IMR-90 (cell line): ENCODE measurements around the gene CTR9. TPM values are rescaled to one million over a fixed set of nuclear protein-coding genes. Genes with fewer than 3 reads are reported as not detected.

Source experiments
- ATAC-seq: fragments of 200-7000 bp; cut with Tn5 transposase; 2 replicates; pipeline ENCODE4 v1.9.1; 2020; ENCODE audit warnings: low read depth, mild to moderate bottlenecking, moderate library complexity
- BruUV-seq: library from RNA; stranded (reverse); fragments of 400-500 nt; replicated peaks from 2 replicates; lab custom pipeline; 2021; lab: Mats Ljungman, UMichigan
- CTCF ChIA-PET: fragments of 300-600 bp; formaldehyde crosslinking; extraction: SDS; loops from one replicate; lab custom pipeline; 2021; ENCODE audit warnings: antibody characterized with exemption; lab: Yijun Ruan, JAX
- POLR2A ChIA-PET: fragments of 300-600 bp; sonication (Branson Sonifier 250); formaldehyde crosslinking; loops from one replicate; lab custom pipeline; 2022; ENCODE audit warnings: antibody characterized with exemption; ENCODE audit not compliant: unreplicated experiment; lab: Charles Lee
- DNase-seq: peaks from one replicate; pipeline ENCODE4 v3.0.0; 2013
- H2AFZ ChIP-seq: replicated peaks from 2 replicates; pipeline ENCODE3; 2013; ENCODE audit warnings: low read length, mild to moderate bottlenecking; ENCODE audit not compliant: poor library complexity
- H2AK5ac ChIP-seq: 2 replicates; pipeline ENCODE4 v1.6.1; 2013; ENCODE audit warnings: low read depth, low read length, inconsistent platforms
- H2AK9ac ChIP-seq: replicated peaks from 2 replicates; pipeline ENCODE3; 2013; ENCODE audit warnings: mild to moderate bottlenecking, low read depth, low read length, moderate library complexity; ENCODE audit not compliant: poor library complexity
- H2BK120ac ChIP-seq: 2 replicates; pipeline ENCODE4 v1.6.1; 2013; ENCODE audit warnings: low read depth, low read length, inconsistent platforms
- H2BK15ac ChIP-seq: 3 replicates; pipeline ENCODE4 v1.6.1; 2013; ENCODE audit warnings: low read depth, low read length, inconsistent platforms
- H2BK20ac ChIP-seq: 2 replicates; pipeline ENCODE4 v1.6.1; 2013; ENCODE audit warnings: low read depth, mild to moderate bottlenecking, inconsistent platforms, low read length, moderate library complexity
- H2BK5ac ChIP-seq: 2 replicates; pipeline ENCODE4 v1.6.1; 2013; ENCODE audit warnings: mild to moderate bottlenecking, low read depth, low read length, inconsistent platforms; ENCODE audit not compliant: poor library complexity, severe bottlenecking
- H3K14ac ChIP-seq: replicated peaks from 2 replicates; pipeline ENCODE4 v1.6.1; 2013; ENCODE audit warnings: low read depth, low read length, inconsistent platforms
- H3K18ac ChIP-seq: 2 replicates; pipeline ENCODE4 v1.6.1; 2013; ENCODE audit warnings: low read depth, low read length, control low read depth
- H3K23ac ChIP-seq: 2 replicates; pipeline ENCODE4 v1.6.1; 2013; ENCODE audit warnings: low read depth, low read length, inconsistent platforms
- H3K27ac ChIP-seq: 2 replicates; pipeline ENCODE4 v1.5.1; 2013; ENCODE audit warnings: mild to moderate bottlenecking, control low read depth, low read length; ENCODE audit not compliant: insufficient read depth
- H3K27me3 ChIP-seq: 2 replicates; pipeline ENCODE4 v1.6.1; 2013; ENCODE audit warnings: low read length; ENCODE audit not compliant: control insufficient read depth, insufficient read depth
- H3K36me3 ChIP-seq: 2 replicates; pipeline ENCODE4 v1.6.1; 2013; ENCODE audit warnings: low read length, mixed read lengths; ENCODE audit not compliant: control insufficient read depth, insufficient read depth
- H3K4ac ChIP-seq: 2 replicates; pipeline ENCODE4 v1.6.1; 2013; ENCODE audit warnings: low read depth, low read length, inconsistent platforms
- H3K4me1 ChIP-seq: 2 replicates; pipeline ENCODE4 v1.6.1; 2013; ENCODE audit warnings: low read length, mixed read lengths; ENCODE audit not compliant: control insufficient read depth, insufficient read depth
- H3K4me2 ChIP-seq: 2 replicates; pipeline ENCODE4 v1.6.1; 2013; ENCODE audit warnings: low read depth, mild to moderate bottlenecking, control low read depth, low read length, moderate library complexity
- H3K4me3 ChIP-seq: 2 replicates; pipeline ENCODE4 v1.5.1; 2013; ENCODE audit warnings: low read depth, mild to moderate bottlenecking, control low read depth, low read length, moderate library complexity; ENCODE audit not compliant: insufficient read depth
- H3K56ac ChIP-seq: 2 replicates; pipeline ENCODE4 v1.6.1; 2013; ENCODE audit warnings: low read length, inconsistent platforms; ENCODE audit not compliant: insufficient read depth; ENCODE audit errors: extremely low read depth
- H3K79me1 ChIP-seq, 2 experiments: 2 replicates each; pipeline ENCODE4 v1.6.1; 2013; ENCODE audit warnings: low read length in 2 of 2, inconsistent platforms in 1 of 2, low read depth in 1 of 2
- H3K9ac ChIP-seq: 2 replicates; pipeline ENCODE4 v1.6.1; 2013; ENCODE audit warnings: low read depth, low read length, control low read depth
- H3K9me1 ChIP-seq: 2 replicates; pipeline ENCODE4 v1.6.1; 2013; ENCODE audit warnings: low read length, inconsistent platforms; ENCODE audit not compliant: insufficient read depth
- H3K9me3 ChIP-seq: 2 replicates; pipeline ENCODE4 v1.6.1; 2013; ENCODE audit warnings: low read length; ENCODE audit not compliant: control insufficient read depth, insufficient read depth
- H4K20me1 ChIP-seq: 2 replicates; pipeline ENCODE4 v1.6.1; 2013; ENCODE audit warnings: low read length, inconsistent platforms; ENCODE audit not compliant: insufficient read depth
- H4K5ac ChIP-seq: 2 replicates; pipeline ENCODE4 v1.6.1; 2013; ENCODE audit warnings: mild to moderate bottlenecking, low read depth, low read length, control low read depth
- H4K8ac ChIP-seq, 2 experiments: 2 replicates each; pipeline ENCODE4 v1.6.1; 2013; ENCODE audit warnings: low read depth in 2 of 2, low read length in 2 of 2, control low read depth in 1 of 2, inconsistent platforms in 1 of 2
- H4K91ac ChIP-seq: 2 replicates; pipeline ENCODE4 v1.6.1; 2013; ENCODE audit warnings: low read depth, low read length, inconsistent platforms; ENCODE audit not compliant: insufficient read depth
- CTCF ChIP-seq: conservative IDR thresholded peaks from 2 replicates; pipeline ENCODE4 v1.5.1; 2012; ENCODE audit warnings: mild to moderate bottlenecking, low read depth, low read length, improper control_type of control experiment
- MAFK ChIP-seq: IDR thresholded peaks from 2 replicates; pipeline ENCODE4 v1.6.1; 2012; ENCODE audit warnings: low read depth, low read length, improper control_type of control experiment
- MAZ ChIP-seq: IDR thresholded peaks from 2 replicates; pipeline ENCODE4 v1.6.1; 2012; ENCODE audit warnings: low read depth, mild to moderate bottlenecking, low read length, improper control_type of control experiment, moderate library complexity, borderline replicate concordance
- RAD21 ChIP-seq: IDR thresholded peaks from 2 replicates; pipeline ENCODE4 v1.6.1; 2012; ENCODE audit warnings: low read length, improper control_type of control experiment
- RCOR1 ChIP-seq: IDR thresholded peaks from 2 replicates; pipeline ENCODE4 v1.6.1; 2012; ENCODE audit warnings: mild to moderate bottlenecking, low read length, improper control_type of control experiment; ENCODE audit not compliant: insufficient replicate concordance
- RFX5 ChIP-seq: IDR thresholded peaks from 2 replicates; pipeline ENCODE4 v1.8.0; 2012; ENCODE audit warnings: low read depth, mild to moderate bottlenecking, low read length, moderate library complexity
- SMC3 ChIP-seq: fragments of 150-350 bp; IDR thresholded peaks from 2 replicates; pipeline ENCODE4 v1.6.1; 2016; ENCODE audit warnings: low read depth, mild to moderate bottlenecking, antibody characterized with exemption, low read length, moderate library complexity
- WGBS, 2 experiments: methylation state at CpG; one replicate each; pipeline versions ENCODE4 v1.1.5 to v1.1.7; 2013; ENCODE audit warnings: missing lambda C conversion rate in 2 of 2; ENCODE audit not compliant: insufficient read length in 1 of 2; ENCODE audit errors: extremely low coverage in 2 of 2; 5-methylcytosine and 5-hydroxymethylcytosine counted together
- dilution Hi-C: fragments of 300-500 bp; cut with HindIII; formaldehyde crosslinking; loops from one replicate; pipeline ENCODE4 v1.14.3; 2018; ENCODE audit warnings: low sequenced_read_pairs; ENCODE audit not compliant: unreplicated experiment
- in situ Hi-C: fragments of 300-500 bp; cut with MboI; formaldehyde crosslinking; loops from 3 replicates; pipeline ENCODE4 v1.14.3; 2019; ENCODE audit warnings: low sequenced_read_pairs, inconsistent platforms, mixed read lengths
- intact Hi-C: fragments of 100-400 bp; cut with micrococcal nuclease; formaldehyde crosslinking; loops from 2 replicates; pipeline ENCODE4 v1.10.0; 2022
- polyA plus RNA-seq, 3 experiments: library from polyadenylated mRNA; depleted of rRNA; stranded (reverse); fragments of >200 nt; gene quantifications; 2 replicates each; pipeline ENCODE4 v1.2.3, GENCODE V29; 2012; ENCODE audit warnings: low replicate concordance in 1 of 3
- total RNA-seq: library from RNA; depleted of rRNA; stranded (reverse); fragments of >200 nt; gene quantifications from 2 replicates; pipeline ENCODE4 v1.2.3, GENCODE V29; 2012

The CTR9 gene
- total and polyA plus RNA-seq, 2 of the 4 experiments (the other 2 are of a cell fraction): 16.8 to 37.1 TPM

DNA sequence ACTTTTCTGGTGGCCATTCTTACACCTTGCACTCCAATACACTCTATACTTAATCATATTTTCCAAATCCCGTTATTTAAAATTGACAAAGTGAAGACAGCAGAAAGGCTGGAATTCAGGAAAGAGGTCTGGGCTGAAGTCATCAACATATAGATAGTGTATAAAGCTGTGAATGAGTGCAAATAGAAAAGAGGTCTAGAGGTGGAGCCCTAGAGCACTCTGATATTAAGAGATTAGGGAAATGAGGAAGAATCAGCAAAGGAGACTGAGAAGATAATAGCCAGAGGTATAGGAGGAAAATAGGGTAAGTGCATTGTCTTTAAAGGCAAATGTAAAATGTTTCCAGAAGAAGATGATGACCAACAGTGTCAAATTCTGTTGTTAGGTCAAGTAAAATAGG is 7.9 kb downstream of the CTR9 start:
- no peak overlapping the region for H2BK15ac ChIP-seq
- no peaks in the 10 kb centered on the region for H3K27me3 ChIP-seq
- no peak overlapping the region for H4K8ac ChIP-seq
- H3K56ac ChIP-seq: no peak overlapping the region
- H2BK20ac ChIP-seq: no peak overlapping the region
- no peaks in the 10 kb centered on the region for H3K4me1 ChIP-seq
- ATAC-seq (peak; percentile 73), DNase-seq (no peak)
- H2BK120ac ChIP-seq: no peak overlapping the region
- H3K14ac ChIP-seq: no peak overlapping the region
- H3K79me1 ChIP-seq: peaks cover 3 to 10% of the 10 kb centered on the region in 2 experiments; a peak in 3 of 4 replicates
- H3K9me1 ChIP-seq: no peaks in the 10 kb centered on the region; the same call in 1 of the 2 replicates
- no peak overlapping the region for H2AK5ac ChIP-seq
- no peak overlapping the region for H3K9ac ChIP-seq
- 100% methylated on average over 1 of the region's 1 CpG; no CpG with 5 or more reads in 1 of the 2 experiments for WGBS, 2 experiments
- no peak overlapping the region for H3K27ac ChIP-seq
- no peak for TF ChIP-seq RFX5
- TF ChIP-seq RAD21: no peak
- TF ChIP-seq RCOR1: no peak
- TF ChIP-seq CTCF: peak; percentile 14; the same call in 1 of the 2 replicates
- no peak for TF ChIP-seq MAZ
- no peak for TF ChIP-seq MAFK
- TF ChIP-seq SMC3: no peak
- BruUV-seq: no TSS peak
- H2AFZ ChIP-seq: no peak overlapping the region
- H3K4me2 ChIP-seq: no peak overlapping the region
- CTCF ChIA-PET: interaction anchor here (1.0 to 1.2 kb wide), 2 partner anchors 11 to 12 kb away, joined by 3 to 4 read pairs; no protein-coding TSS in a partner anchor
- POLR2A ChIA-PET: no interaction called here
- H3K9me3 ChIP-seq: no peaks in the 10 kb centered on the region
- H4K5ac ChIP-seq: no peak overlapping the region
- dilution Hi-C loops: no loop called here
- in situ Hi-C loops: no loop called here
- no peak overlapping the region for H2BK5ac ChIP-seq
- H3K23ac ChIP-seq: no peak overlapping the region
- no peak overlapping the region for H4K91ac ChIP-seq
- H3K18ac ChIP-seq: no peak overlapping the region
- H4K20me1 ChIP-seq: no peaks in the 10 kb centered on the region
- no peak overlapping the region for H3K4ac ChIP-seq
- no peak overlapping the region for H2AK9ac ChIP-seq
- H3K4me3 ChIP-seq: no peak overlapping the region
- intact Hi-C loops: no loop called here
- peaks cover 34% of the 10 kb centered on the region for H3K36me3 ChIP-seq
